Colonic mucosa (tissue), 4 donors: ENCODE measurements around the gene ZSCAN30. TPM values are rescaled to one million over a fixed set of nuclear protein-coding genes. Genes with fewer than 3 reads are reported as not detected.

Source experiments
- DNase-seq: peaks from one replicate; pipeline ENCODE4 v3.0.0-alpha.2; 2020
- H3K27ac ChIP-seq: fragments of 200-600 bp; one replicate; pipeline ENCODE4 v1.8.0; 2021
- H3K27me3 ChIP-seq: fragments of 200-600 bp; one replicate; pipeline ENCODE4 v1.8.0; 2021
- H3K36me3 ChIP-seq: fragments of 200-600 bp; one replicate; pipeline ENCODE4 v1.8.0; 2021
- H3K4me1 ChIP-seq: fragments of 200-600 bp; one replicate; pipeline ENCODE4 v1.8.0; 2021; ENCODE audit warnings: mild to moderate bottlenecking
- H3K4me3 ChIP-seq: fragments of 200-600 bp; one replicate; pipeline ENCODE4 v1.8.0; 2021
- H3K9ac ChIP-seq, 2 donors: one replicate each; pipeline ENCODE4 v1.7.0; 2013; ENCODE audit warnings: control low read depth in 2 of 2, low read depth in 2 of 2, low read length in 2 of 2
- H3K9me3 ChIP-seq: fragments of 200-600 bp; one replicate; pipeline ENCODE4 v1.8.0; 2021
- intact Hi-C: fragments of 100-400 bp; cut with DNase I; formaldehyde crosslinking; loops from one replicate; pipeline ENCODE4 v1.14.1; 2022
- total RNA-seq, 2 donors: library from RNA; stranded (reverse); fragmentation: NEBNext Ultra II Directional in 1 of 2; extraction: Animal tissue kit (Norgen Biotek cat#: 25700) in 1 of 2; gene quantifications; one replicate each; pipeline ENCODE4 v1.2.1, GENCODE V29; 2021
- TF ChIP-seq, protein P1 (sequence below): fragments of 200-600 bp; IDR thresholded peaks from one replicate; pipeline ENCODE4 v1.8.0; 2022; ENCODE audit warnings: antibody characterized with exemption, mild to moderate bottlenecking
- donor health status: healthy.
- donor health status: DM: no; HTN: no; CAD: no.
- donor health status: DM: no; HTN: no; CAD: no.

ZSCAN30 gene
- total RNA-seq, 2 donors from 2014 or later: 7.8 to 9.4 TPM

DNA sequence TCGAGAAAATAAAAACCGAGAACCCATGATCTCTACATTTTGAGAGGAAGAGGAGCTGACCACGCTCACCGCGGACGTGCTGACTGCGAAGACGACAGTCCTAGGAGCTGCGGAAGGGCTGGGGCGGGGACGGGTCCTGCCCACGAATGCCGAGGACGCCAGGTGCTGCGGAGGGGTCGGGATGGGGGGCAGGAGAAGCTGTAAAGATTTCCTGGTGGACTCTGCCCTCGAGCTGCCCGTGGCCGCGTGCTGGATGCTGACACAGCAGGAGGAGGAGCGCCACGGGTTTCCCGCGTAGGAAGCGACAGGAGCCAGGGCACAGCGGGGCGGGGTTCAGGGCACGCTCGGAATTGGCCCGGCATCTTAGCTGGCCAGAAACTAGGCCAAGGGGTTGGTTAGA, 22.2 kb downstream of the ZSCAN30 start:
- Histone ChIP-seq H3K4me1 (no peaks in the 10 kb centered on the region), H3K27ac (peak overlapping the region; percentile 37), H3K27me3 (no peaks in the 10 kb centered on the region), H3K4me3 (peak overlapping the region; percentile 56), H3K9me3 (no peaks in the 10 kb centered on the region), H3K36me3 (no peaks in the 10 kb centered on the region), H3K9ac (no peak overlapping the region)
- intact Hi-C loops: no loop called here
- peak; percentile 40 for DNase-seq
- TF ChIP-seq, protein P1, sequence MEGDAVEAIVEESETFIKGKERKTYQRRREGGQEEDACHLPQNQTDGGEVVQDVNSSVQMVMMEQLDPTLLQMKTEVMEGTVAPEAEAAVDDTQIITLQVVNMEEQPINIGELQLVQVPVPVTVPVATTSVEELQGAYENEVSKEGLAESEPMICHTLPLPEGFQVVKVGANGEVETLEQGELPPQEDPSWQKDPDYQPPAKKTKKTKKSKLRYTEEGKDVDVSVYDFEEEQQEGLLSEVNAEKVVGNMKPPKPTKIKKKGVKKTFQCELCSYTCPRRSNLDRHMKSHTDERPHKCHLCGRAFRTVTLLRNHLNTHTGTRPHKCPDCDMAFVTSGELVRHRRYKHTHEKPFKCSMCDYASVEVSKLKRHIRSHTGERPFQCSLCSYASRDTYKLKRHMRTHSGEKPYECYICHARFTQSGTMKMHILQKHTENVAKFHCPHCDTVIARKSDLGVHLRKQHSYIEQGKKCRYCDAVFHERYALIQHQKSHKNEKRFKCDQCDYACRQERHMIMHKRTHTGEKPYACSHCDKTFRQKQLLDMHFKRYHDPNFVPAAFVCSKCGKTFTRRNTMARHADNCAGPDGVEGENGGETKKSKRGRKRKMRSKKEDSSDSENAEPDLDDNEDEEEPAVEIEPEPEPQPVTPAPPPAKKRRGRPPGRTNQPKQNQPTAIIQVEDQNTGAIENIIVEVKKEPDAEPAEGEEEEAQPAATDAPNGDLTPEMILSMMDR: no peak

DNA sequence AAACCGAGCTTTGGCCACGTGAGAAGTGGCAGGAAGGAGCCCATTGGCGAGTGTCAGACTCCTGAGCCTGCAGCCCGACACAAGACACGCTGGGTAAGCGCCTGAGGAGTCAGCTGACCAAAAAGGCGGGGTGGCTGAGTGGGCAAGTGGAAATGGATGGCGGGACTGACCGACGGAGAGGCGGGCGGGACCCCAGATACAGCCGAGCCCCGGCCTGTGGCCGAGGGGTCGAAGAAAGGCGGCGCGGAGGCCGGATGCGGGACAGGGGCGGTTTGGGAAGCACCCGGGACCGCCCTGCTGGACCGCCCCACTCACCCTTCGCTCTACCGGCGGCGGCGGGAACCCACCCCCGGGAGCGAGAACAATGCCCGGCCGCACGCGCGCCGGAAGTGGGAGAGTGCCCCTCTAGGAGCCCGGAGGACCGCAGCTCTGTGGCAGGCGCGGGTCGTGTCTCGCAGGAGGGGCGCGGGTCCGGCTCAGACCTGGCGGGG, 22.8 kb downstream of the ZSCAN30 start:
- Histone ChIP-seq H3K9ac (peak overlapping the region; percentile 51 to 76), H3K27ac (peak overlapping the region; percentile 37), H3K4me3 (peak overlapping the region; percentile 56), H3K9me3 (no peaks in the 10 kb centered on the region), H3K4me1 (no peaks in the 10 kb centered on the region), H3K36me3 (no peaks in the 10 kb centered on the region), H3K27me3 (no peaks in the 10 kb centered on the region)
- peak; percentile 69 for DNase-seq
- TF ChIP-seq, protein P1: no peak
- intact Hi-C loops: no loop called here

DNA sequence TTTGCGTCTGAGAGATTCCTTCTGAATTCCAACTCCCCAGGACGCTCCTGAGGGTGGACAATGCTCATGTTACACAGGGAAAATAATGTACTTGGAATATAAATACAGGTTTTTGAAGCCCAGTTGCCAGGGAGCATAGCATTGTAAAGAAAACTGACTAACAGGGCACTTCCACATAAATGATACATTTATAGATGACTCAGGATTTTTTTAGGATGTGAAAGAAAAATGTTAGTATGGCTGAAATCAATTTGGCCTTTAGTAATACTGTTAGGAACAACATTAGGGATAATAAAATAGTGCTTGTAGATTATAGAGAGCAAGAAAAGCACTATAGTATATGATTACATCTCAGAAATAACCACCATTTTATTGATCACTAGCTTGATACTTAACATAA, 25.6 kb downstream of the ZSCAN30 start:
- Histone ChIP-seq H3K27me3 (no peaks in the 10 kb centered on the region), H3K9me3 (no peaks in the 10 kb centered on the region), H3K9ac (no peak overlapping the region), H3K27ac (no peak overlapping the region), H3K4me1 (no peaks in the 10 kb centered on the region), H3K4me3 (no peak overlapping the region), H3K36me3 (no peaks in the 10 kb centered on the region)
- TF ChIP-seq, protein P1: no peak
- no peak for DNase-seq
- intact Hi-C loops: no loop called here

DNA sequence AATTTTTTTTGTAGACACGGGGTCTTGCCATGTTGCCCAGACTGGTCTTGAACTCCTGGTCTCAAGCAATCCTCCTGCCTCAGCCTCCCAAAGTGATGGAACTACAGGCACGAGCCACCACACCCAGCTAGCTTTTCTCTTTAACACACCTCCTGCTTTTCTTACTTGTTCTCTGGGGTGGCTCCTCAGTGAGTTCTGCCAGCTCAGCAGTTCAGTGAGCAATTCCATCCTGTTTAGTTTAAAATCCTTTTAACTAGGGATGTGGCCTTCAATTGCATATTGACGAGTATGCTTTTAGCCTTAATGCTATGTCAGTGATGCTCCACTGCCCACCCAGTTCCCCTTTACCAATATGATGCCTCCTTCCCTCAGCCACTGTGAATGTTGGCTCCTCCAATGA, 33.1 kb downstream of the ZSCAN30 start:
- no peak for DNase-seq
- H3K9me3 ChIP-seq: no peaks in the 10 kb centered on the region
- no peak overlapping the region for H3K27ac ChIP-seq
- peaks cover 4% of the 10 kb centered on the region for H3K36me3 ChIP-seq
- TF ChIP-seq, protein P1: no peak
- H3K9ac ChIP-seq: no peak overlapping the region
- intact Hi-C loops: no loop called here
- no peaks in the 10 kb centered on the region for H3K27me3 ChIP-seq
- H3K4me1 ChIP-seq: no peaks in the 10 kb centered on the region
- H3K4me3 ChIP-seq: no peak overlapping the region

DNA sequence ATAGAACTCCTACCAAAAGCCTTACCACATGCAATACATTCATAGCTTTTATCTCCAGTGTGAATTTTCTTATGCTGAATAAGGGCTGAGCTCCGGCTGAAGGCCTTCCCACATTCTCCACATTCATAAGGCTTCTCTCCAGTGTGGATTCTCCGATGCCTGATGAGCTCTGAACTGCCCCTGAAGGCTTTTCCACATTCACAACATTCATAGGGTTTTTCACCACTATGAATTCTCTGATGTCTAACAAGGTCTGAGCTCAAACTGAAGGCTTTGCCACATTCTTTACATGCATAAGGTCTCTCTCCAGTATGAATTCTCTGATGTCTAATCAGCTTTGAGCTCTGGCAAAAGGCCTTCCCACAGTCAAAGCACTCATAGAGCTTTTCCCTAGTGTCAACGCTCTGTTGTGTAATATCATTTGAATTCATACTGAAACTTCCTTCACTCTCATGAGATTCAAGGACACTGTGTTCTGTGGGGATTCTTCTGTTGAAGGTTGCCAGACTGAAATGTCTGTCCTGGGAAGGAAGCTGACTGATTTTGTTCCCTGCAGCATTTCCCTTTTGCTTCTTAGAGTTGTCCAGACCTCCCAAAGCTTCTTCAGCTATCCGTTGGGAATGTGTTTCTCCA, 36.3 kb downstream of the ZSCAN30 start:
- H3K4me1 ChIP-seq: no peaks in the 10 kb centered on the region
- H3K9me3 ChIP-seq: no peaks in the 10 kb centered on the region
- peaks cover 4% of the 10 kb centered on the region for H3K36me3 ChIP-seq
- DNase-seq: no peak
- H3K27me3 ChIP-seq: no peaks in the 10 kb centered on the region
- no peak overlapping the region for H3K9ac ChIP-seq
- no peak overlapping the region for H3K4me3 ChIP-seq
- no peak overlapping the region for H3K27ac ChIP-seq
- TF ChIP-seq, protein P1: no peak
- intact Hi-C loops: no loop called here
